ENCODE measurements around the gene USP35. TPM values are rescaled to one million over a fixed set of nuclear protein-coding genes. Genes with fewer than 3 reads are reported as not detected.

The USP35 gene
- total and polyA plus RNA-seq, 2 experiments from 2014 or later = 2.7 to 7.0 TPM

GRCh38 chr11:78192223-78192719 is 3.6 kb downstream of the USP35 start:
- Histone ChIP-seq H3K9me3 (ENCODE audit: low read depth) (no peaks in the 10 kb centered on the region), H3F3A (ENCODE audit: insufficient read depth) (0 out of 2 replicates have a peak, but pooled peaks cover 9% of the 10 kb centered on the region), H3K4me3 (no peak overlapping the region), H3K36me3 (ENCODE audit: low read depth) (no peaks in the 10 kb centered on the region), H3K27me3 (replicated peaks; ENCODE audit: insufficient read depth) (no peaks in the 10 kb centered on the region), H3K27ac (peak overlapping the region; percentile 41; the same call in 1 of the 2 replicates), H3K4me2 (ENCODE audit: unreplicated experiment) (no peak overlapping the region), H3K79me2 (ENCODE audit: insufficient read depth) (peaks cover 82% of the 10 kb centered on the region), H3K9ac (no peak overlapping the region), H3K9me2 (ENCODE audit: insufficient read depth) (no peaks in the 10 kb centered on the region), H3K4me1 (ENCODE audit: insufficient read depth) (peaks cover 17% of the 10 kb centered on the region), H2AFZ (no peak overlapping the region), H4K20me1 (ENCODE audit: insufficient read depth) (no peaks in the 10 kb centered on the region)
- TF ChIP-seq EZH2 (IDR thresholded peaks at IDR 0.05; ENCODE audit: insufficient read depth, poor library complexity, severe bottlenecking) (no peak), EZH2phosphoT487 (IDR thresholded peaks at IDR 0.05; ENCODE audit: insufficient read depth, low read depth) (no peak)
- in situ Hi-C loops (cut with MboI) = no loop called here
- WGBS, 2 experiments (ENCODE audit: low coverage in 1 of 2, low lambda C conversion rate in 2 of 2, missing lambda C conversion rate in 2 of 2) = 72 to 76% methylated on average over 6 of the region's 6 CpGs
- DNase-seq = peak; percentile 23

DNA sequence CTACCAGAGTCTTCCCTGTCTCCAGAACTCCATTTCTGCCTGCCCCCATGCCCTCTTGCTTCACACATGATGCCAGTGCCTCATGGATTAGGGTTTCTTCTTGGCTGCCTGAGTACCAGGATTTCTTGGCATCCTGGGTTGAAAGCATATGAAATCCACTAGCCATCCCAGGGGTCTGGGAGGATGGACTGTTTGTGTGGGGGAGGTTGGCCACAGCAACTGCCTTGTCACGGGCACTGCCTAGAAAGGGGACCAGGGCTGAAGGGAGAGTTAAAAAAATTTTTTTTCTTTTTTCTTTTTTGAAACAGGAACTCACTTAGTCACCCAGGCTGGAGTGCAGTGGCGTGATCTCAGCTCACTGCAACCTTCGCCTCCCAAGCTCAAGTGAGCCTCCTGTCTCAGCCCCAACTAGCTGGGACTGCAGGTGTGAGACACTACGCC is 4.2 kb downstream of the USP35 start:
- TF ChIP-seq EZH2 (IDR thresholded peaks at IDR 0.05; ENCODE audit: insufficient read depth, poor library complexity, severe bottlenecking) (no peak), EZH2phosphoT487 (IDR thresholded peaks at IDR 0.05; ENCODE audit: insufficient read depth, low read depth) (no peak)
- H4K20me1 ChIP-seq (ENCODE audit: insufficient read depth) = no peaks in the 10 kb centered on the region
- no peak overlapping the region for H3K9ac ChIP-seq
- no peaks in the 10 kb centered on the region for H3K9me2 ChIP-seq (ENCODE audit: insufficient read depth)
- no peak for DNase-seq
- H3K27me3 ChIP-seq (replicated peaks; ENCODE audit: insufficient read depth) = no peaks in the 10 kb centered on the region
- H2AFZ ChIP-seq = no peak overlapping the region
- in situ Hi-C loops (cut with MboI) = no loop called here
- H3K4me1 ChIP-seq (ENCODE audit: insufficient read depth) = peaks cover 17% of the 10 kb centered on the region
- H3K36me3 ChIP-seq (ENCODE audit: low read depth) = no peaks in the 10 kb centered on the region
- no peak overlapping the region for H3K4me2 ChIP-seq (ENCODE audit: unreplicated experiment)
- H3K79me2 ChIP-seq (ENCODE audit: insufficient read depth) = peaks cover 76% of the 10 kb centered on the region
- 61 to 63% methylated on average over 4 of the region's 4 CpGs for WGBS, 2 experiments (ENCODE audit: low coverage in 1 of 2, low lambda C conversion rate in 2 of 2, missing lambda C conversion rate in 2 of 2)
- peak overlapping the region; percentile 41 for H3K27ac ChIP-seq
- 0 out of 2 replicates have a peak, but pooled peaks cover 4% of the 10 kb centered on the region for H3F3A ChIP-seq (ENCODE audit: insufficient read depth)
- H3K9me3 ChIP-seq (ENCODE audit: low read depth) = no peaks in the 10 kb centered on the region
- H3K4me3 ChIP-seq = no peak overlapping the region

DNA sequence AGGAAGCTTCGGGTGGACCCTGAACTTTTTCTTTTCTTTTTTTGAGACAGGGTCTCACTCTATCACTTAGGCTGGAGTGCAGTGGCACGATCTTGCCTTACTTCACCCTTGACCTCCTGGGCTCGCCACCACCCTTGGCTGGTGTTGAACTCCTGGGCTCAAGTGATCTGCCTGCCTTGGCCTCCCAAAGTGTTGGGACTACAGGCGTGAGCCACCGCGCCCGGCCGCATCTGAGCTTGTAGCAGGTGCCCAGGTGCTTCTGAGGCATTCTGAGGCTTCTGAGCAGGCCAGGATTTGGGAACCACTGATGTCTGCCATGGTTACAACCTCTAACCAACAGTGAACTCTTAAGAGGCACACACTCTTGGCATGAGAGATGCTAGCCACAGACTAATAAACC is 5.1 kb downstream of the USP35 start:
- WGBS, 2 experiments (ENCODE audit: low coverage in 1 of 2, low lambda C conversion rate in 2 of 2, missing lambda C conversion rate in 2 of 2) = 99% methylated on average over 8 of the region's 8 CpGs

GRCh38 chr11:78194490-78194889 is 5.8 kb downstream of the USP35 start:
- no peak for TF ChIP-seq EZH2 (IDR thresholded peaks at IDR 0.05; ENCODE audit: insufficient read depth, poor library complexity, severe bottlenecking)
- no peak for TF ChIP-seq EZH2phosphoT487 (IDR thresholded peaks at IDR 0.05; ENCODE audit: insufficient read depth, low read depth)
- Histone ChIP-seq H3K9me3 (ENCODE audit: low read depth) (no peaks in the 10 kb centered on the region), H3K79me2 (ENCODE audit: insufficient read depth) (peaks cover 63% of the 10 kb centered on the region), H4K20me1 (ENCODE audit: insufficient read depth) (no peaks in the 10 kb centered on the region), H3K4me2 (ENCODE audit: unreplicated experiment) (no peak overlapping the region), H3K4me3 (no peak overlapping the region), H3F3A (ENCODE audit: insufficient read depth) (0 out of 2 replicates have a peak, but pooled peaks cover 4% of the 10 kb centered on the region), H3K9me2 (ENCODE audit: insufficient read depth) (no peaks in the 10 kb centered on the region), H2AFZ (no peak overlapping the region), H3K27me3 (replicated peaks; ENCODE audit: insufficient read depth) (no peaks in the 10 kb centered on the region), H3K4me1 (ENCODE audit: insufficient read depth) (peaks cover 16% of the 10 kb centered on the region), H3K9ac (no peak overlapping the region), H3K27ac (no peak overlapping the region), H3K36me3 (ENCODE audit: low read depth) (no peaks in the 10 kb centered on the region)
- no peak for DNase-seq
- 96 to 98% methylated on average over 3 of the region's 3 CpGs for WGBS, 2 experiments (ENCODE audit: low coverage in 1 of 2, low lambda C conversion rate in 2 of 2, missing lambda C conversion rate in 2 of 2)
- in situ Hi-C loops (cut with MboI) = no loop called here

More for the DNA sequence above, 5.1 kb downstream of the USP35 start:
- no peaks in the 10 kb centered on the region for H3K9me2 ChIP-seq (ENCODE audit: insufficient read depth)
- no peaks in the 10 kb centered on the region for H4K20me1 ChIP-seq (ENCODE audit: insufficient read depth)
- no peak overlapping the region for H3K4me3 ChIP-seq
- no peaks in the 10 kb centered on the region for H3K27me3 ChIP-seq (replicated peaks; ENCODE audit: insufficient read depth)
- TF ChIP-seq EZH2phosphoT487 (IDR thresholded peaks at IDR 0.05; ENCODE audit: insufficient read depth, low read depth) = no peak
- TF ChIP-seq EZH2 (IDR thresholded peaks at IDR 0.05; ENCODE audit: insufficient read depth, poor library complexity, severe bottlenecking) = no peak
- H3K36me3 ChIP-seq (ENCODE audit: low read depth) = no peaks in the 10 kb centered on the region
- H3K79me2 ChIP-seq (ENCODE audit: insufficient read depth) = peaks cover 70% of the 10 kb centered on the region
- peaks cover 17% of the 10 kb centered on the region for H3K4me1 ChIP-seq (ENCODE audit: insufficient read depth)
- no peak for DNase-seq
- H3K9ac ChIP-seq = no peak overlapping the region
- in situ Hi-C loops (cut with MboI) = no loop called here
- no peak overlapping the region for H3K4me2 ChIP-seq (ENCODE audit: unreplicated experiment)
- H3K9me3 ChIP-seq (ENCODE audit: low read depth) = no peaks in the 10 kb centered on the region
- 0 out of 2 replicates have a peak, but pooled peaks cover 4% of the 10 kb centered on the region for H3F3A ChIP-seq (ENCODE audit: insufficient read depth)
- no peak overlapping the region for H3K27ac ChIP-seq
- H2AFZ ChIP-seq = no peak overlapping the region
